DMS79 (cell line): ENCODE data around the gene CPNE5.

Experiments
- DNase-seq: peaks from one replicate; lab custom pipeline; 2025; lab: John Stamatoyannopoulos, UW

Gene CPNE5

GRCh38 chr6:36700071-36700812, 139.0 kb downstream of the CPNE5 start:
- DNase-seq = no peak

GRCh38 chr6:36699348-36699747, 139.9 kb downstream of the CPNE5 start:
- no peak for DNase-seq

- DNase-seq = no peak
Observed at GRCh38 chr6:36698871-36699271, 140.4 kb downstream of the CPNE5 start.

GRCh38 chr6:36698196-36698595, 141.0 kb downstream of the CPNE5 start:
- no peak for DNase-seq

GRCh38 chr6:36697481-36697903, 141.8 kb downstream of the CPNE5 start, which contains the start of gene RAB44:
TSS of gene RAB44 (plus strand) at chr6:36697826. CDS start at chr6:36704236, 6,410 bp downstream.
- DNase-seq = no peak

GRCh38 chr6:36695414-36695813, 143.8 kb downstream of the CPNE5 start:
- no peak for DNase-seq

- DNase-seq = no peak
Observed at GRCh38 chr6:36694616-36695015, 144.6 kb downstream of the CPNE5 start.

- no peak for DNase-seq
Observed at GRCh38 chr6:36692861-36693702, 146.2 kb downstream of the CPNE5 start.

GRCh38 chr6:36692220-36692619, 147.0 kb downstream of the CPNE5 start:
- no peak for DNase-seq

GRCh38 chr6:36691612-36692011, 147.6 kb downstream of the CPNE5 start:
- no peak for DNase-seq

GRCh38 chr6:36691011-36691410, 148.2 kb downstream of the CPNE5 start:
- no peak for DNase-seq
